Lung (tissue), 12 donors: ENCODE data around the gene NRGN. TPM values are rescaled to one million over a fixed set of nuclear protein-coding genes. Genes with fewer than 3 reads are reported as not detected.
"Not testable (repeated sequence)": the region's sequence is repeated elsewhere in the genome, so short reads cannot be mapped to it uniquely, and the experiment has no call there.

Experiments used
- ATAC-seq: fragments of 200-7000 bp; cut with Tn5 transposase; one replicate; pipeline ENCODE4 v1.9.1; 2020; ENCODE audit warnings: moderate number of reproducible peaks; ENCODE audit not compliant: insufficient read depth, low FRiP score
- DNase-seq, 3 donors: peaks; one replicate each; pipeline ENCODE4 v3.0.0-alpha.2; 2013 to 2017
- H3K27ac ChIP-seq, 2 donors: one replicate each; pipeline ENCODE4 v1.5.1; 2013; ENCODE audit warnings: mild to moderate bottlenecking in 2 of 2, moderate library complexity in 2 of 2, control low read depth in 1 of 2, inconsistent platforms in 1 of 2, low read depth in 1 of 2, low read length in 1 of 2
- H3K27me3 ChIP-seq, 3 donors: one replicate each; pipeline ENCODE4 v1.5.1; 2013; ENCODE audit warnings: low read length in 2 of 3; ENCODE audit not compliant: control insufficient read depth in 3 of 3, insufficient read depth in 3 of 3
- H3K36me3 ChIP-seq, 4 donors: one replicate each; pipeline ENCODE4 v1.5.1; 2013; ENCODE audit warnings: low read length in 4 of 4, mild to moderate bottlenecking in 1 of 4, moderate library complexity in 1 of 4; ENCODE audit not compliant: control insufficient read depth in 4 of 4, insufficient read depth in 4 of 4
- H3K4me1 ChIP-seq, 5 donors: one replicate each; pipeline ENCODE4 v1.5.1; 2013; ENCODE audit warnings: low read length in 5 of 5, mild to moderate bottlenecking in 2 of 5, moderate library complexity in 1 of 5; ENCODE audit not compliant: control insufficient read depth in 5 of 5, insufficient read depth in 5 of 5
- H3K4me3 ChIP-seq: one replicate; pipeline ENCODE4 v1.5.1; 2013; ENCODE audit warnings: mild to moderate bottlenecking, control low read depth, moderate library complexity
- H3K9ac ChIP-seq, 2 donors: one replicate each; pipeline ENCODE4 v1.5.1; 2013; ENCODE audit warnings: low read length in 2 of 2, control low read depth in 1 of 2; ENCODE audit not compliant: insufficient read depth in 1 of 2
- H3K9me3 ChIP-seq, 4 donors: one replicate each; pipeline ENCODE4 v1.5.1; 2013; ENCODE audit warnings: low read length in 3 of 4, mild to moderate bottlenecking in 1 of 4, moderate library complexity in 1 of 4; ENCODE audit not compliant: control insufficient read depth in 4 of 4, insufficient read depth in 3 of 4
- CTCF ChIP-seq: IDR thresholded peaks from 2 replicates; pipeline ENCODE4 v1.5.1; 2012; ENCODE audit warnings: mild to moderate bottlenecking; ENCODE audit errors: control extremely low read depth, extremely low read depth
- WGBS, 2 donors: extraction: QIAGEN DNeasy Blood & Tissue Kit; methylation state at CpG; one replicate each; pipeline ENCODE4 v1.1.7; 2013; 5-methylcytosine and 5-hydroxymethylcytosine counted together
- polyA plus RNA-seq, 2 donors: library from polyadenylated mRNA; stranded (reverse); fragments of 200-250 nt; gene quantifications; one replicate each; pipeline ENCODE4 v1.2.1, GENCODE V29; 2013
- total RNA-seq, 2 donors: library from RNA; depleted of rRNA in 1 of 2; stranded (reverse); fragments of >200 nt in 1 of 2; gene quantifications; one replicate each; pipeline ENCODE4 v1.2.1, GENCODE V29; 2014 to 2021
- donor health status: control.
- donor health status: control.
- donor health status: Bipolar disorder and iron deficiency.
- donor health status: healthy.
- donor health status: DM: yes; HTN: yes; CAD: no.

NRGN gene
- total and polyA plus RNA-seq, 4 donors = 27.2 to 250 (median 87.5) TPM

- no peak for DNase-seq
- no peak overlapping the region for H3K4me3 ChIP-seq
Measured at GRCh38 chr11:124768914-124769313, 29.2 kb downstream of the NRGN start.

GRCh38 chr11:124769806-124770774 lies 30.3 kb downstream of the NRGN start:
- H3K27me3 ChIP-seq = no peaks in the 10 kb centered on the region
- H3K36me3 ChIP-seq = peaks cover 12 to 30% (median 14%) of the 10 kb centered on the region in 4 donors
- 98 to 99% methylated on average over 8 of the region's 8 CpGs for WGBS, 2 donors
- H3K4me3 ChIP-seq = no peak overlapping the region
- H3K4me1 ChIP-seq = no peaks in the 10 kb centered on the region
- H3K9me3 ChIP-seq = no peaks in the 10 kb centered on the region
- no peak for DNase-seq
- no peak for TF ChIP-seq CTCF
- ATAC-seq = no peak
- no peak overlapping the region for H3K27ac ChIP-seq
- H3K9ac ChIP-seq = no peak overlapping the region

More at GRCh38 chr11:124768914-124769313, 29.2 kb downstream of the NRGN start:
- H3K9me3 ChIP-seq = no peaks in the 10 kb centered on the region
- H3K9ac ChIP-seq = no peak overlapping the region
- no peak for TF ChIP-seq CTCF
- peaks cover 0 to 8% (median 0%) of the 10 kb centered on the region in 5 donors for H3K4me1 ChIP-seq
- H3K36me3 ChIP-seq = peaks cover 10 to 35% (median 14%) of the 10 kb centered on the region in 4 donors
- H3K27ac ChIP-seq = no peak overlapping the region
- H3K27me3 ChIP-seq = no peaks in the 10 kb centered on the region
- ATAC-seq = no peak
- WGBS, 2 donors = 69 to 82% methylated on average over 8 of the region's 8 CpGs

GRCh38 chr11:124770959-124771358 lies 31.2 kb downstream of the NRGN start:
- 96 to 97% methylated on average over 6 of the region's 6 CpGs for WGBS, 2 donors
- not testable (repeated sequence) for H3K4me3 ChIP-seq, DNase-seq, H3K27ac ChIP-seq, H3K4me1 ChIP-seq, H3K27me3 ChIP-seq, H3K9ac ChIP-seq, H3K9me3 ChIP-seq, ATAC-seq
- H3K36me3 ChIP-seq = peaks cover 12 to 30% (median 13%) of the 10 kb centered on the region in 4 donors

GRCh38 chr11:124776865-124777645 lies 37.3 kb downstream of the NRGN start:
- H3K27ac ChIP-seq = no peak overlapping the region
- no peak overlapping the region for H3K9ac ChIP-seq
- no peak for TF ChIP-seq CTCF
- DNase-seq (no peak), ATAC-seq (no peak)
- no peaks in the 10 kb centered on the region for H3K9me3 ChIP-seq
- H3K4me1 ChIP-seq = no peaks in the 10 kb centered on the region
- H3K27me3 ChIP-seq = no peaks in the 10 kb centered on the region
- no peak overlapping the region for H3K4me3 ChIP-seq
- WGBS, 2 donors = 75 to 77% methylated on average over 7 of the region's 7 CpGs
- H3K36me3 ChIP-seq = peaks cover 2 to 9% (median 5%) of the 10 kb centered on the region in 4 donors
